ENCODE measurements around the gene SCGN. TPM values are rescaled to one million over a fixed set of nuclear protein-coding genes. Genes with fewer than 3 reads are reported as not detected.

Gene SCGN
- total RNA-seq (2011; cell fraction: chromatin; rRNA removed; ENCODE audit: low replicate concordance): not detected in 2 replicates
- not detected in 2 replicates for total RNA-seq (2011; cell fraction: nucleolus; rRNA removed)
- total RNA-seq (2011; cell fraction: nucleoplasm; rRNA removed): not detected in 2 replicates
- total RNA-seq (2014; rRNA removed) (not detected in 2 replicates), total RNA-seq (2014; rRNA removed; fragmentation: Illumina TruSeq; extraction: Trizol) (not detected in 2 replicates), total RNA-seq (2015; rRNA removed; fragmentation: Illumina TruSeq; extraction: Trizol) (not detected in 2 replicates), total RNA-seq (2021) (not detected in 2 replicates), polyA plus RNA-seq (2011; rRNA removed) (0.09 TPM in 1 of 2 replicates, not detected in the other), polyA plus RNA-seq (2014; fragmentation: Illumina TruSeq; extraction: Trizol) (not detected in 2 replicates), polyA plus RNA-seq (2014; fragmentation: Nextera tagmentation; extraction: Ambion mirVana) (not detected), polyA plus RNA-seq (2014; rRNA removed) (not detected in 2 replicates), polyA minus RNA-seq (2011; rRNA and poly(A)+ RNA removed) (not detected in 2 replicates), Bru-seq, nascent RNA (not detected), BruChase-seq, experiment 1, labeled RNA remaining after a 2-hour chase (not detected), BruChase-seq, experiment 2, labeled RNA remaining after a 6-hour chase (not detected)
- not detected in 2 replicates for polyA plus RNA-seq (2011; cell fraction: cytosol; rRNA removed)
- polyA plus RNA-seq (2011; cell fraction: nucleus; rRNA removed): not detected in 2 replicates
- polyA plus RNA-seq (2012): 0.11 TPM in 1 of 2 replicates, not detected in the other
- polyA minus RNA-seq (2011; cell fraction: cytosol; rRNA and poly(A)+ RNA removed): not detected in 2 replicates
- not detected in 2 replicates for polyA minus RNA-seq (2011; cell fraction: nucleus; rRNA and poly(A)+ RNA removed)
- long read RNA-seq, experiment 1: 0 reads
- long read RNA-seq, experiment 2: 0 reads
- long read RNA-seq, experiment 3: 0 reads

DNA sequence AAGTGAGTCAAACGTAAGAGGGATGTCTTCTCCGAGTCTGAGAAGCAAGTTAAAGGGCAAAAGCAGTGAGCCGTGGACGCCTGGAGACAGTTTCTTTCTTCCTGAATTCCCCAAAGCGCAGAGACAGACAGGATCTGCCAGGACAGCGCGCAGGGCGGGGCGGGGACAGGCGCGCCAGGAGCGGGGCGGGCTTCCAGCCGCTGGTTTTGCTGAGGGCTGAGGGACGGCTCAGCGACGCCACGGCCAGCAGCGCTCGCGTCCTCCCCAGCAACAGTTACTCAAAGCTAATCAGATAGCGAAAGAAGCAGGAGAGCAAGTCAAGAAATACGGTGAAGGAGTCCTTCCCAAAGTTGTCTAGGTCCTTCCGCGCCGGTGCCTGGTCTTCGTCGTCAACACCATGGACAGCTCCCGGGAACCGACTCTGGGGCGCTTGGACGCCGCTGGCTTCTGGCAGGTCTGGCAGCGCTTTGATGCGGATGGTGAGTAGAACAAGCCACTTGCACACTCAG lies at the start of gene SCGN:
Gene SCGN, plus strand, starts transcription at position 209 of the 509 bp plus-strand sequence. Its CDS starts 189 bp downstream, at position 398.
- Histone ChIP-seq H3K9me1 (ENCODE audit: control insufficient read depth, insufficient read depth, low read length) (no peaks in the 10 kb centered on the region), H3K4me3 (no peak within 1 kb of the TSS), H3K9ac (ENCODE audit: insufficient read depth in 1 of 2, low read depth in 2 of 2, low read length in 2 of 2) (no peak within 1 kb of the TSS), H3K9me3 (replicated peaks; ENCODE audit: control insufficient read depth, insufficient read depth, low read depth, low read length) (no peaks in the 10 kb centered on the region), H3K27me3 (ENCODE audit: control insufficient read depth in 2 of 2, insufficient read depth in 2 of 2, low read length in 2 of 2) (no peaks in the 10 kb centered on the region; a peak in 1 of 5 replicates), H3K4me2 (ENCODE audit: insufficient read depth, low read length) (peak within 1 kb of the TSS; percentile 16; the same call in 1 of the 2 replicates), H4K20me1 (replicated peaks; ENCODE audit: control insufficient read depth, insufficient read depth, low read length) (no peaks in the 10 kb centered on the region), H2AFZ (ENCODE audit: low read depth, low read length) (no peak within 1 kb of the TSS), H3K79me2 (ENCODE audit: control insufficient read depth, insufficient read depth, low read length) (no peaks in the 10 kb centered on the region), H3K27ac (ENCODE audit: extremely low read depth, low read depth, low read length) (no peak within 1 kb of the TSS), H3K36me3 (ENCODE audit: control insufficient read depth, insufficient read depth, low read length) (no peaks in the 10 kb centered on the region), H3K4me1 (replicated peaks in 1 of 2; ENCODE audit: control insufficient read depth in 2 of 2, insufficient read depth in 2 of 2, low read length in 2 of 2) (peaks cover 0 to 5% of the 10 kb centered on the region in 2 experiments; a peak in 2 of 5 replicates)
- FAIRE-seq: peak; percentile 72
- WGBS (ENCODE audit: insufficient coverage, low coverage, missing lambda C conversion rate): 4% methylated on average over 35 of the region's 35 CpGs
- in situ Hi-C loops (cut with MboI): no loop called here
- intact Hi-C loops (cut with micrococcal nuclease): no loop called here
- ChIA-PET CTCF (ENCODE audit: low intra/inter-chr PET ratio) (no interaction called here), POLR2A (interaction anchor here (0.6 to 1.0 kb wide), 3 partner anchors 9 to 19 kb away, joined by 3 to 4 read pairs (median 3); no protein-coding TSS in a partner anchor)
- peak; percentile 94 for ATAC-seq
- DNase-seq (ENCODE audit: extremely low read depth in 1 of 4, low spot score in 3 of 4): peak; percentile 53 to 64 (median 61)
- no TSS peak for BruUV-seq (replicated peaks)
- peak; percentile 80; the same call in 1 of the 2 replicates for TF ChIP-seq ZNF511 (CRISPR knock-in tag; IDR thresholded peaks at IDR 0.05)
- TF ChIP-seq HCFC1 (IDR thresholded peaks at IDR 0.05; ENCODE audit: low read depth, low read length): peak; percentile 12; the same call in 1 of the 2 replicates
- no peak for TF ChIP-seq TAF15 (IDR thresholded peaks at IDR 0.05; ENCODE audit: low read depth, low read length)
- no peak for TF ChIP-seq ARHGAP35 (IDR thresholded peaks at IDR 0.05; ENCODE audit: partially characterized antibody)
- TF ChIP-seq BCLAF1 (IDR thresholded peaks at IDR 0.05; ENCODE audit: borderline replicate concordance in 1 of 2, control insufficient read depth in 1 of 2, low read depth in 2 of 2, low read length in 1 of 2): no peak
- no peak for TF ChIP-seq GABPA (tag; conservative IDR thresholded peaks at IDR 0.05; ENCODE audit: low read depth)
- TF ChIP-seq ZNF134 (CRISPR knock-in tag; conservative IDR thresholded peaks at IDR 0.05): peak; percentile 63; the same call in 1 of the 2 replicates
- peak; percentile 31; the same call in 1 of the 2 replicates for TF ChIP-seq HDAC2 (IDR thresholded peaks at IDR 0.05)
- no peak for TF ChIP-seq E2F5 (CRISPR knock-in tag; IDR thresholded peaks at IDR 0.05)
- TF ChIP-seq, protein P1, sequence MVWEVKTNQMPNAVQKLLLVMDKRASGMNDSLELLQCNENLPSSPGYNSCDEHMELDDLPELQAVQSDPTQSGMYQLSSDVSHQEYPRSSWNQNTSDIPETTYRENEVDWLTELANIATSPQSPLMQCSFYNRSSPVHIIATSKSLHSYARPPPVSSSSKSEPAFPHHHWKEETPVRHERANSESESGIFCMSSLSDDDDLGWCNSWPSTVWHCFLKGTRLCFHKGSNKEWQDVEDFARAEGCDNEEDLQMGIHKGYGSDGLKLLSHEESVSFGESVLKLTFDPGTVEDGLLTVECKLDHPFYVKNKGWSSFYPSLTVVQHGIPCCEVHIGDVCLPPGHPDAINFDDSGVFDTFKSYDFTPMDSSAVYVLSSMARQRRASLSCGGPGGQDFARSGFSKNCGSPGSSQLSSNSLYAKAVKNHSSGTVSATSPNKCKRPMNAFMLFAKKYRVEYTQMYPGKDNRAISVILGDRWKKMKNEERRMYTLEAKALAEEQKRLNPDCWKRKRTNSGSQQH (CRISPR knock-in tag; IDR thresholded peaks at IDR 0.05): no peak

All from K562 (cell line).